Smooth muscle cell (in vitro differentiated cells): ENCODE measurements around the gene HERC2. TPM values are rescaled to one million over a fixed set of nuclear protein-coding genes. Genes with fewer than 3 reads are reported as not detected.
"Not testable (repeated sequence)": the region's sequence is repeated elsewhere in the genome, so short reads cannot be mapped to it uniquely, and the experiment has no call there.

Source experiments
- DNase-seq: peaks from one replicate; lab custom pipeline; 2025; ENCODE audit not compliant: unreplicated experiment; lab: John Stamatoyannopoulos, UW
- H2AFZ ChIP-seq: fragments of 200-600 bp; sonication (generic); 2 replicates; pipeline ENCODE4 v1.6.0; 2016; ENCODE audit warnings: antibody characterized with exemption, low read depth, mild to moderate bottlenecking
- H3F3A ChIP-seq: fragments of 200-600 bp; sonication (generic); 2 replicates; pipeline ENCODE4 v1.6.0; 2017; ENCODE audit warnings: antibody characterized with exemption, low read depth
- H3K27ac ChIP-seq: fragments of 200-600 bp; sonication (generic); 2 replicates; pipeline ENCODE4 v1.5.1; 2016; ENCODE audit warnings: low read depth, mild to moderate bottlenecking
- H3K27me3 ChIP-seq: fragments of 200-600 bp; sonication (generic); 2 replicates; pipeline ENCODE4 v1.6.1; 2016; ENCODE audit warnings: low read depth, mild to moderate bottlenecking
- H3K36me3 ChIP-seq: fragments of 200-600 bp; sonication (generic); 2 replicates; pipeline ENCODE4 v1.5.1; 2016; ENCODE audit warnings: low read depth
- H3K4me1 ChIP-seq: fragments of 200-600 bp; sonication (generic); 2 replicates; pipeline ENCODE4 v1.5.1; 2016; ENCODE audit warnings: low read depth
- H3K4me2 ChIP-seq: fragments of 200-600 bp; sonication (generic); 2 replicates; pipeline ENCODE4 v1.6.0; 2016; ENCODE audit warnings: mild to moderate bottlenecking
- H3K4me3 ChIP-seq: fragments of 200-600 bp; sonication (generic); 2 replicates; pipeline ENCODE4 v1.5.1; 2016; ENCODE audit warnings: mild to moderate bottlenecking
- H3K79me2 ChIP-seq: fragments of 200-600 bp; sonication (generic); 2 replicates; pipeline ENCODE4 v1.6.0; 2016; ENCODE audit warnings: low read depth, mild to moderate bottlenecking
- H3K9ac ChIP-seq: fragments of 200-600 bp; sonication (generic); 2 replicates; pipeline ENCODE4 v1.6.0; 2016; ENCODE audit warnings: low read depth
- H3K9me3 ChIP-seq: fragments of 200-600 bp; sonication (generic); replicated peaks from 2 replicates; pipeline ENCODE4 v1.5.1; 2016; ENCODE audit warnings: low read depth
- H4K20me1 ChIP-seq: fragments of 200-600 bp; sonication (generic); 2 replicates; pipeline ENCODE4 v1.6.0; 2016; ENCODE audit warnings: low read depth
- WGBS: methylation state at CpG from one replicate; pipeline ENCODE4 v1.1.7; 2016; ENCODE audit warnings: low lambda C conversion rate; 5-methylcytosine and 5-hydroxymethylcytosine counted together
- polyA plus RNA-seq: library from polyadenylated mRNA; unstranded; fragments of >200 nt; fragmentation: Nextera tagmentation; extraction: Ambion mirVana; gene quantifications from 2 replicates; pipeline ENCODE4 v1.2.1, GENCODE V29; 2016
- total RNA-seq: library from RNA; depleted of rRNA; stranded (reverse); fragments of >200 nt; gene quantifications from 2 replicates; pipeline ENCODE4 v1.2.3, GENCODE V29; 2014
- TF ChIP-seq, protein P1 (sequence below): fragments of 200-600 bp; sonication (generic); IDR thresholded peaks from 2 replicates; pipeline ENCODE4 v1.5.1; 2017; ENCODE audit warnings: borderline replicate concordance, mild to moderate bottlenecking, antibody characterized with exemption; ENCODE audit not compliant: insufficient read depth, poor library complexity, severe bottlenecking

HERC2 gene
- total and polyA plus RNA-seq, 2 experiments from 2014 or later: 19.9 to 33.1 TPM

DNA sequence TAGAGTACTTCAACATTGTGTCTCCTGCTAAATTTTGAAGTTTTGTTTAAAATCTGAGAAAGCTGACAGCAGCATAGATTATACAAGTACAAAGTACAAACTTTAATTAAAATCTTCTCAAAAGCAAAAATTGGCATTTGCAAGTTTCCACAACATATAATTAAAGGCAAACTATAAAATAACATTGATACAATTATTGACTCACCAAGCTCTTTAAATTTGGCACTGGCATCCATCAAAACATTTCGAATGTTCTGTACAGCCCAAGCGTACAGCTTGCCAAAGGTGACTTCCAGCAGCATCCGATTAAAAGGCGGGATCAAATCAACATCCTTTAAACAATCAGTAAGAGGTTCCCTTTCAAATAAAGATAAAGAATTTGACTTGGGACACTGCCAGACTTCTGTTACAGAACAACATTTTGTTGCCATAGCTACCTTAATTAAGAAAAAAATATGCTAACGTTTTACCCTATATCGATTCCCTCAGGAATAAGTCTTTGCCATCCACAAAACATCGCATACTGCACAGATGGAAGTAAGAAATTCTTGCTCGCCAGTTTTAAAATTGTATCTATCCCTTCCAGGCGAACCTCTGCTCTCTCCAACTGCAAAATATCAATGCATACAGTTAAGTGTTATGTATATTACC lies 92.9 kb downstream of the HERC2 start:
- Histone ChIP-seq H3K36me3 (peaks cover 24% of the 10 kb centered on the region), H3K79me2 (peaks cover 12% of the 10 kb centered on the region)
- not testable (repeated sequence) for H3K9me3 ChIP-seq, H4K20me1 ChIP-seq, H3K4me1 ChIP-seq, H2AFZ ChIP-seq, DNase-seq, H3K27me3 ChIP-seq, H3K27ac ChIP-seq, H3K9ac ChIP-seq, H3K4me3 ChIP-seq, H3F3A ChIP-seq, H3K4me2 ChIP-seq
- 98% methylated on average over 9 of the region's 9 CpGs for WGBS

DNA sequence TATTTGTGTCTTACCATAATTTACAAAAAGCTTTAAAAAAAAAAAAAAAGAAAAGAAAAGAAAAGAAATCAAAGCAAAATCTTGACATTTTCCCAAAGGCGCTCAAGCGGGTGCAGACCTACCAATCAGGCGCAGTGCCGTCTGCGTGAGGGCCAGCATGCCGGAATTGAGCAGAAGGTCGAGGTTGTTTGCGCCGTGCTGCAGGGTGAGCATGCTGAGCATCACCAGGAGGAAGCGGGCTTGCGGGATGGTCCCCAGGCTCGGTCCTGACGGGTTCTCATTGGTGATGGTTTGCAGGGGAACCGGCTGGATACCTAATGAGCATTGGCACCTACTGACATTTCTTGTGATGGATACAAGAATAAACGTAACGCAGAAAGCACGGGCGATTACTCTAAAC lies 93.9 kb downstream of the HERC2 start:
- Histone ChIP-seq H3K36me3 (peaks cover 24% of the 10 kb centered on the region), H3K4me2 (no peak overlapping the region), H3K9ac (no peak overlapping the region), H3K27me3 (no peaks in the 10 kb centered on the region), H3K9me3 (no peaks in the 10 kb centered on the region), H3K27ac (no peak overlapping the region), H2AFZ (no peak overlapping the region), H3K79me2 (peaks cover 12% of the 10 kb centered on the region), H4K20me1 (no peaks in the 10 kb centered on the region), H3K4me3 (no peak overlapping the region), H3K4me1 (no peaks in the 10 kb centered on the region), H3F3A (no peaks in the 10 kb centered on the region)
- 98% methylated on average over 18 of the region's 18 CpGs for WGBS
- TF ChIP-seq, protein P1, sequence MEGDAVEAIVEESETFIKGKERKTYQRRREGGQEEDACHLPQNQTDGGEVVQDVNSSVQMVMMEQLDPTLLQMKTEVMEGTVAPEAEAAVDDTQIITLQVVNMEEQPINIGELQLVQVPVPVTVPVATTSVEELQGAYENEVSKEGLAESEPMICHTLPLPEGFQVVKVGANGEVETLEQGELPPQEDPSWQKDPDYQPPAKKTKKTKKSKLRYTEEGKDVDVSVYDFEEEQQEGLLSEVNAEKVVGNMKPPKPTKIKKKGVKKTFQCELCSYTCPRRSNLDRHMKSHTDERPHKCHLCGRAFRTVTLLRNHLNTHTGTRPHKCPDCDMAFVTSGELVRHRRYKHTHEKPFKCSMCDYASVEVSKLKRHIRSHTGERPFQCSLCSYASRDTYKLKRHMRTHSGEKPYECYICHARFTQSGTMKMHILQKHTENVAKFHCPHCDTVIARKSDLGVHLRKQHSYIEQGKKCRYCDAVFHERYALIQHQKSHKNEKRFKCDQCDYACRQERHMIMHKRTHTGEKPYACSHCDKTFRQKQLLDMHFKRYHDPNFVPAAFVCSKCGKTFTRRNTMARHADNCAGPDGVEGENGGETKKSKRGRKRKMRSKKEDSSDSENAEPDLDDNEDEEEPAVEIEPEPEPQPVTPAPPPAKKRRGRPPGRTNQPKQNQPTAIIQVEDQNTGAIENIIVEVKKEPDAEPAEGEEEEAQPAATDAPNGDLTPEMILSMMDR: no peak
- no peak for DNase-seq

DNA sequence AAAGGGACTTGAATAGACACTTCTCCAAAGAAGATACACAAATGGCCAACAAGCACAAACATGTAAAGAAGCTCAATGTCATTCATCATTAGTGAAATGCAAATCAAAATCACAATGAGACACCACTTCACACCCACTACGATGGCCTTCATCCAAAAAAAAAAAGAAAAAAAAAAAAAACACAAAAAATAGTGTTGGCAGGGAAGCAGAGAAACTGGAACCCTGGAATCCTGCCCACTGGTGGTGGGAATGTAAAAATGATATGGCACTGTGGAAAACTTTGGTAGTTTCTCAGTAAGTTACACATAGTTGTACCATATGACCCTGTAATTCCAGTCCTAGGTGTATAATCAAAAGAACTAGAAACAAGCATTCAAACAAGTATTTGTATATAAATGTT lies 94.7 kb downstream of the HERC2 start:
- WGBS: 93% methylated on average over 1 of the region's 1 CpG
- not testable (repeated sequence) for H4K20me1 ChIP-seq, H3K4me3 ChIP-seq, H3K27ac ChIP-seq, H3K4me2 ChIP-seq, H3K9ac ChIP-seq, H3K9me3 ChIP-seq, H3F3A ChIP-seq, H3K4me1 ChIP-seq, H2AFZ ChIP-seq, DNase-seq, H3K27me3 ChIP-seq
- H3K79me2 ChIP-seq: peaks cover 12% of the 10 kb centered on the region
- H3K36me3 ChIP-seq: peaks cover 20% of the 10 kb centered on the region
- TF ChIP-seq, protein P1: peak; percentile 44

DNA sequence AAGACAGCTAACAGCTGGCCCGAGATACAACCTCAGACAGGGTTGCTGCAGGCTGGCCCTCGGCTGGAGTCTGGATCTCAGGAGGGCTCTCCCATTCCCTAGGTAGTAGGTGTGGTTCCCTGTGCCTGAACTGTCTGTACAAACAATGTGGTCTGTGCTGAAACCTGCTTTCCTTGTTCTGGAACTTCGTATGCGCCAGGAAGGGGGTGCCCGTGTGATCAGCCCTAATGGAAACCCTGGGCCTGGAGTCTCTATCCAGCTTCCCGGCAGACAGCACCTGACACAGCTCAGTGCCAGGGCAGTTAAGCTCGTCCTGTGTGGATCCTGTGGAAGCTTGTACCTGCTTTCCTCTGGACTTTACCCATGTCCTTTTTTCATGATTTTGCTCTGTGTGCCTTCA lies 99.4 kb downstream of the HERC2 start:
- 85% methylated on average over 7 of the region's 7 CpGs for WGBS
- not testable (repeated sequence) for H3K9ac ChIP-seq, H4K20me1 ChIP-seq, H3K9me3 ChIP-seq, H3F3A ChIP-seq, H3K4me3 ChIP-seq, H3K4me2 ChIP-seq, H2AFZ ChIP-seq, H3K27ac ChIP-seq, H3K4me1 ChIP-seq, DNase-seq, H3K27me3 ChIP-seq
- Histone ChIP-seq H3K79me2 (peaks cover 12% of the 10 kb centered on the region), H3K36me3 (peaks cover 12% of the 10 kb centered on the region)

DNA sequence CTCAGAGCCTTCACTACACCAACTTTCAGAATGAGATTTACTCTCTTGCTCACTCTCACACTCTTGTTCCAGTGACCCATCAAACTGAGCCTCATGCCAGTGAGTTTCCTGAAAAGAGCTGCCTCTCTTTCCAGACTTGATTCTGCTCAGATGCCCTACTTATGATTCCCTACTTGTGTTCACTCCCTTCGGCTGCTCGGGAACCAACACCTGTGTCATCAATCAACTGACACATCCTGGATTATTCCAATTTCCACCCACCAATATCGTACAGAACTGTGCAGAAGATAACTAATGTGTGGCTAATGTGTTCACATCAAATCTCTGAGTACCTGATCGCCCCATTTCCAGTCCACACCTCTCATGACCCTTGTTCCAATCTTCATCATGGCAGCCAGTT lies 100.3 kb downstream of the HERC2 start:
- not testable (repeated sequence) for H4K20me1 ChIP-seq, H3K4me1 ChIP-seq, H3K9ac ChIP-seq, H2AFZ ChIP-seq, H3K27me3 ChIP-seq, H3F3A ChIP-seq, H3K36me3 ChIP-seq, H3K4me2 ChIP-seq, H3K27ac ChIP-seq, DNase-seq, H3K4me3 ChIP-seq, H3K9me3 ChIP-seq
- 95% methylated on average over 4 of the region's 4 CpGs for WGBS
- peaks cover 12% of the 10 kb centered on the region for H3K79me2 ChIP-seq
